ENCODE results near the gene C6orf136. TPM values are rescaled to one million over a fixed set of nuclear protein-coding genes. Genes with fewer than 3 reads are reported as not detected.

The C6orf136 gene
- total RNA-seq, 4 donors from 2014 or later: 10.8 to 19.6 (median 16.6) TPM

- Histone ChIP-seq H3K9me3 (no peaks in the 10 kb centered on the region), H3K4me1 (peaks cover 0 to 3% (median under 1%) of the 10 kb centered on the region in 3 donors), H3K27me3 (no peaks in the 10 kb centered on the region), H3K4me3 (no peak overlapping the region), H3K27ac (no peak overlapping the region), H3K36me3 (peaks cover 0 to 24% of the 10 kb centered on the region in 2 donors)
- no peak for TF ChIP-seq EP300 (IDR thresholded peaks at IDR 0.05)
- no peak for TF ChIP-seq POLR2AphosphoS5 (IDR thresholded peaks at IDR 0.05)
- TF ChIP-seq CTCF (IDR thresholded peaks at IDR 0.05): no peak
- no peak for TF ChIP-seq POLR2A (IDR thresholded peaks at IDR 0.05)
- no peak for ATAC-seq
- 92 to 100% methylated on average over 4 to 5 of the region's 5 CpGs for WGBS, 2 donors (ENCODE audit: low coverage in 1 of 2)
Observed at GRCh38 chr6:30696432-30696831, 49.5 kb downstream of the C6orf136 start.

GRCh38 chr6:30700340-30700739, 53.4 kb downstream of the C6orf136 start:
- TF ChIP-seq POLR2A (IDR thresholded peaks at IDR 0.05) (no peak), EP300 (IDR thresholded peaks at IDR 0.05) (no peak), POLR2AphosphoS5 (IDR thresholded peaks at IDR 0.05) (no peak), CTCF (IDR thresholded peaks at IDR 0.05) (no peak)
- Histone ChIP-seq H3K27ac (no peak overlapping the region), H3K4me1 (no peaks in the 10 kb centered on the region), H3K9me3 (no peaks in the 10 kb centered on the region), H3K27me3 (no peaks in the 10 kb centered on the region), H3K4me3 (no peak overlapping the region), H3K36me3 (peaks cover 0 to 63% of the 10 kb centered on the region in 2 donors)
- 54 to 59% methylated on average over 3 to 4 of the region's 4 CpGs for WGBS, 2 donors (ENCODE audit: low coverage in 1 of 2)
- peak; percentile 55 for ATAC-seq

Other genes with a start within 250 kb of the C6orf136 start
- gene HLA-E, start 157.6 kb upstream of the C6orf136 start, total RNA-seq: 100 to 1,000 TPM; 259 to 607 (median 482) TPM
- 10 to 100 TPM; 39.2 to 48.3 (median 42.4) TPM for gene GNL1, start 90.6 kb upstream of the C6orf136 start, total RNA-seq
- 10 to 100 TPM in 2 of 4 donors, 1 to 10 TPM in 2; 3.5 to 21.6 (median 7.9) TPM for gene PRR3, start 89.8 kb upstream of the C6orf136 start, total RNA-seq
- gene ABCF1, start 75.7 kb upstream of the C6orf136 start, total RNA-seq: 10 to 100 TPM; 42.8 to 63.6 (median 47.4) TPM
- 10 to 100 TPM; 26.7 to 50.4 (median 37.9) TPM for gene PPP1R10, start 29.9 kb upstream of the C6orf136 start, total RNA-seq
- gene MRPS18B, start 29.3 kb upstream of the C6orf136 start, total RNA-seq: 10 to 100 TPM; 35.0 to 41.2 (median 36.7) TPM
- 1 to 10 TPM in 3 of 4 donors, under 1 TPM in 1; 0.82 to 2.6 (median 2.1) TPM for gene ATAT1, start 20.3 kb upstream of the C6orf136 start, total RNA-seq
- 10 to 100 TPM; 25.8 to 36.2 (median 31.4) TPM for gene DHX16, start 25.9 kb downstream of the C6orf136 start, total RNA-seq
- 10 to 100 TPM; 45.3 to 65.8 (median 56.6) TPM for gene PPP1R18, start 39.5 kb downstream of the C6orf136 start, total RNA-seq
- 1 to 10 TPM; 3.0 to 8.2 (median 6.0) TPM for gene NRM, start 43.9 kb downstream of the C6orf136 start, total RNA-seq
- 10 to 100 TPM in 3 of 4 donors, 1 to 10 TPM in 1; 9.8 to 16.7 (median 13.1) TPM for gene MDC1, start 70.1 kb downstream of the C6orf136 start, total RNA-seq
- gene TUBB, start 73.2 kb downstream of the C6orf136 start, total RNA-seq: 100 to 1,000 TPM; 184 to 351 (median 236) TPM
- gene FLOT1, start 95.6 kb downstream of the C6orf136 start, total RNA-seq: 100 to 1,000 TPM; 104 to 191 (median 152) TPM
- 10 to 100 TPM in 3 of 4 donors, 1 to 10 TPM in 1; 5.6 to 31.9 (median 11.3) TPM for gene IER3, start 97.4 kb downstream of the C6orf136 start, total RNA-seq
- 10 to 100 TPM; 25.4 to 40.4 (median 30.9) TPM for gene DDR1, start 237.4 kb downstream of the C6orf136 start, total RNA-seq